Measurements from ENCODE around the gene ZNF507. TPM values are rescaled to one million over a fixed set of nuclear protein-coding genes. Genes with fewer than 3 reads are reported as not detected.
"Not testable (repeated sequence)": the region's sequence is repeated elsewhere in the genome, so short reads cannot be mapped to it uniquely, and the experiment has no call there.

ZNF507 gene
- total RNA-seq, 1 donor: 15.9 TPM

GRCh38 chr19:32364040-32364439 lies 18.6 kb downstream of the ZNF507 start:
- DNase-seq (ENCODE audit: low read depth): no peak
- TF ChIP-seq CTCF (IDR thresholded peaks at IDR 0.05; ENCODE audit: insufficient read depth, low read length): no peak
- no peak overlapping the region for H3K4me3 ChIP-seq (ENCODE audit: low read depth, low read length)

- no peak for TF ChIP-seq CTCF (IDR thresholded peaks at IDR 0.05; ENCODE audit: insufficient read depth, low read length)
- no peak overlapping the region for H3K4me3 ChIP-seq (ENCODE audit: low read depth, low read length)
- no peak for DNase-seq (ENCODE audit: low read depth)
Measured at GRCh38 chr19:32367063-32367462, 21.7 kb downstream of the ZNF507 start.

- no peak overlapping the region for H3K4me3 ChIP-seq (ENCODE audit: low read depth, low read length)
- no peak for TF ChIP-seq CTCF (IDR thresholded peaks at IDR 0.05; ENCODE audit: insufficient read depth, low read length)
- DNase-seq (ENCODE audit: low read depth): no peak
Measured at GRCh38 chr19:32367948-32368536, 22.6 kb downstream of the ZNF507 start.

- no peak overlapping the region for H3K4me3 ChIP-seq (ENCODE audit: low read depth, low read length)
- no peak for DNase-seq (ENCODE audit: low read depth)
- TF ChIP-seq CTCF (IDR thresholded peaks at IDR 0.05; ENCODE audit: insufficient read depth, low read length): no peak
Measured at GRCh38 chr19:32368787-32369186, 23.4 kb downstream of the ZNF507 start.

GRCh38 chr19:32372726-32373517 lies 27.5 kb downstream of the ZNF507 start:
- no peak for DNase-seq (ENCODE audit: low read depth)
- H3K4me3 ChIP-seq (ENCODE audit: low read depth, low read length): no peak overlapping the region
- TF ChIP-seq CTCF (IDR thresholded peaks at IDR 0.05; ENCODE audit: insufficient read depth, low read length): no peak

- no peak for TF ChIP-seq CTCF (IDR thresholded peaks at IDR 0.05; ENCODE audit: insufficient read depth, low read length)
- peak overlapping the region; percentile 26 for H3K4me3 ChIP-seq (ENCODE audit: low read depth, low read length)
- DNase-seq (ENCODE audit: low read depth): peak; percentile 99
Measured at GRCh38 chr19:32373585-32374295, 28.3 kb downstream of the ZNF507 start.

- not testable (repeated sequence) for H3K4me3 ChIP-seq (ENCODE audit: low read depth, low read length); DNase-seq (ENCODE audit: low read depth)
Measured at GRCh38 chr19:32374362-32374761, 29.0 kb downstream of the ZNF507 start.
